ENCODE data around the gene CDH15.

Gene CDH15

GRCh38 chr16:89170346-89171215 lies 967 bp upstream of the CDH15 start:
- no peak for DNase-seq (ENCODE audit: extremely low spot score, insufficient read length, low read depth)
- no peak for FAIRE-seq

- DNase-seq (ENCODE audit: extremely low spot score, insufficient read length, low read depth): no peak
- FAIRE-seq: no peak
These were observed 601 bp downstream of the CDH15 start for GRCh38 chr16:89172171-89172527.

GRCh38 chr16:89172528-89173173 lies 1.1 kb downstream of the CDH15 start:
- FAIRE-seq: no peak
- no peak for DNase-seq (ENCODE audit: extremely low spot score, insufficient read length, low read depth)

- FAIRE-seq (no peak), DNase-seq (ENCODE audit: extremely low spot score, insufficient read length, low read depth) (no peak)
These were observed 1.8 kb downstream of the CDH15 start for GRCh38 chr16:89173174-89173921.

- DNase-seq (ENCODE audit: extremely low spot score, insufficient read length, low read depth) (no peak), FAIRE-seq (no peak)
These were observed 2.7 kb downstream of the CDH15 start for GRCh38 chr16:89174055-89174827.

GRCh38 chr16:89174877-89175276 lies 3.3 kb downstream of the CDH15 start:
- FAIRE-seq (no peak), DNase-seq (ENCODE audit: extremely low spot score, insufficient read length, low read depth) (no peak)

GRCh38 chr16:89175280-89176146 lies 4.0 kb downstream of the CDH15 start:
- FAIRE-seq: no peak
- DNase-seq (ENCODE audit: extremely low spot score, insufficient read length, low read depth): no peak

- FAIRE-seq (no peak), DNase-seq (ENCODE audit: extremely low spot score, insufficient read length, low read depth) (no peak)
These were observed 4.7 kb downstream of the CDH15 start for GRCh38 chr16:89176147-89176690.

GRCh38 chr16:89176717-89177116 lies 5.2 kb downstream of the CDH15 start:
- DNase-seq (ENCODE audit: extremely low spot score, insufficient read length, low read depth) (no peak), FAIRE-seq (no peak)

- DNase-seq (ENCODE audit: extremely low spot score, insufficient read length, low read depth): no peak
- FAIRE-seq: no peak
These were observed 6.0 kb downstream of the CDH15 start for GRCh38 chr16:89177501-89177900.

- FAIRE-seq (no peak), DNase-seq (ENCODE audit: extremely low spot score, insufficient read length, low read depth) (no peak)
These were observed 7.1 kb downstream of the CDH15 start for GRCh38 chr16:89178453-89179147.

- no peak for DNase-seq (ENCODE audit: extremely low spot score, insufficient read length, low read depth)
- FAIRE-seq: no peak
These were observed 7.6 kb downstream of the CDH15 start for GRCh38 chr16:89179148-89179484.

GRCh38 chr16:89179656-89180315 lies 8.2 kb downstream of the CDH15 start:
- no peak for DNase-seq (ENCODE audit: extremely low spot score, insufficient read length, low read depth)
- FAIRE-seq: no peak

GRCh38 chr16:89183463-89183862 lies 11.9 kb downstream of the CDH15 start:
- DNase-seq (ENCODE audit: extremely low spot score, insufficient read length, low read depth) (no peak), FAIRE-seq (no peak)

- FAIRE-seq (no peak), DNase-seq (ENCODE audit: extremely low spot score, insufficient read length, low read depth) (no peak)
These were observed 12.6 kb downstream of the CDH15 start for GRCh38 chr16:89183975-89184676.

- FAIRE-seq: no peak
- no peak for DNase-seq (ENCODE audit: extremely low spot score, insufficient read length, low read depth)
These were observed 13.1 kb downstream of the CDH15 start for GRCh38 chr16:89184677-89184932.

GRCh38 chr16:89184933-89185794 lies 13.6 kb downstream of the CDH15 start:
- DNase-seq (ENCODE audit: extremely low spot score, insufficient read length, low read depth): no peak
- no peak for FAIRE-seq
